ENCODE data around the gene EGR4. TPM values are rescaled to one million over a fixed set of nuclear protein-coding genes. Genes with fewer than 3 reads are reported as not detected.

EGR4 gene
- total RNA-seq, 4 donors from 2014 or later, result not detected

- H3K9me3 ChIP-seq, result no peaks in the 10 kb centered on the region
- no peaks in the 10 kb centered on the region for H3K36me3 ChIP-seq
- H3K27ac ChIP-seq, result no peak overlapping the region
- no peak overlapping the region for H3K4me3 ChIP-seq
- H3K4me1 ChIP-seq, result no peaks in the 10 kb centered on the region
- no peak for TF ChIP-seq EP300 (IDR thresholded peaks at IDR 0.05)
- TF ChIP-seq CTCF (IDR thresholded peaks at IDR 0.05), result no peak
- TF ChIP-seq POLR2A (IDR thresholded peaks at IDR 0.05), result no peak
- WGBS, 2 donors, result 58 to 73% methylated on average over 4 of the region's 4 CpGs
- no peak for DNase-seq (ENCODE audit: low spot score in 2 of 2)
- peaks cover 2 to 18% of the 10 kb centered on the region in 2 donors for H3K27me3 ChIP-seq
Observed at GRCh38 chr2:73301636-73302035, 8.3 kb upstream of the EGR4 start.

- no peak for DNase-seq (ENCODE audit: low spot score in 2 of 2)
- Histone ChIP-seq H3K27ac (no peak overlapping the region), H3K4me3 (no peak overlapping the region), H3K27me3 (peaks cover 2 to 25% of the 10 kb centered on the region in 2 donors), H3K9me3 (no peaks in the 10 kb centered on the region), H3K36me3 (no peaks in the 10 kb centered on the region), H3K4me1 (no peaks in the 10 kb centered on the region)
- TF ChIP-seq CTCF (IDR thresholded peaks at IDR 0.05) (no peak), EP300 (IDR thresholded peaks at IDR 0.05) (no peak), POLR2A (IDR thresholded peaks at IDR 0.05) (no peak)
- 59 to 62% methylated on average over 3 of the region's 3 CpGs for WGBS, 2 donors
Observed at GRCh38 chr2:73300926-73301325, 7.6 kb upstream of the EGR4 start.

GRCh38 chr2:73297586-73297985, 4.2 kb upstream of the EGR4 start:
- TF ChIP-seq CTCF (IDR thresholded peaks at IDR 0.05) (no peak), POLR2A (IDR thresholded peaks at IDR 0.05) (no peak), EP300 (IDR thresholded peaks at IDR 0.05) (no peak)
- WGBS, 2 donors, result 55 to 56% methylated on average over 4 of the region's 4 CpGs
- Histone ChIP-seq H3K9me3 (no peaks in the 10 kb centered on the region), H3K4me3 (no peak overlapping the region), H3K27ac (no peak overlapping the region), H3K4me1 (peaks cover 0 to 12% (median 2%) of the 10 kb centered on the region in 4 donors), H3K36me3 (no peaks in the 10 kb centered on the region), H3K27me3 (peaks cover 7 to 58% of the 10 kb centered on the region in 2 donors)
- DNase-seq (ENCODE audit: low spot score in 2 of 2), result no peak

GRCh38 chr2:73297151-73297559, 3.8 kb upstream of the EGR4 start:
- TF ChIP-seq CTCF (IDR thresholded peaks at IDR 0.05), result no peak
- TF ChIP-seq POLR2A (IDR thresholded peaks at IDR 0.05), result no peak
- TF ChIP-seq EP300 (IDR thresholded peaks at IDR 0.05), result no peak
- H3K27me3 ChIP-seq, result peaks cover 7 to 58% of the 10 kb centered on the region in 2 donors
- WGBS, 2 donors, result 6 to 8% methylated on average over 2 of the region's 2 CpGs

GRCh38 chr2:73295751-73296400, 2.5 kb upstream of the EGR4 start:
- H3K27ac ChIP-seq, result no peak overlapping the region
- no peaks in the 10 kb centered on the region for H3K36me3 ChIP-seq
- no peaks in the 10 kb centered on the region for H3K9me3 ChIP-seq
- no peak overlapping the region for H3K4me3 ChIP-seq
- H3K4me1 ChIP-seq, result peaks cover 0 to 29% (median 7%) of the 10 kb centered on the region in 4 donors
- TF ChIP-seq POLR2A (IDR thresholded peaks at IDR 0.05), result no peak
- no peak for TF ChIP-seq EP300 (IDR thresholded peaks at IDR 0.05)
- no peak for TF ChIP-seq CTCF (IDR thresholded peaks at IDR 0.05)
- H3K27me3 ChIP-seq, result peaks cover 7 to 69% of the 10 kb centered on the region in 2 donors
- 28 to 36% methylated on average over 5 of the region's 5 CpGs for WGBS, 2 donors
- no peak for DNase-seq (ENCODE audit: low spot score in 2 of 2)

More at GRCh38 chr2:73297151-73297559, 3.8 kb upstream of the EGR4 start:
- Histone ChIP-seq H3K36me3 (no peaks in the 10 kb centered on the region), H3K9me3 (no peaks in the 10 kb centered on the region), H3K4me3 (no peak overlapping the region), H3K4me1 (peaks cover 0 to 16% (median 2%) of the 10 kb centered on the region in 4 donors), H3K27ac (no peak overlapping the region)
- DNase-seq (ENCODE audit: low spot score in 2 of 2), result no peak

All from tibial nerve (tissue), 4 donors.